Measurements from ENCODE around the gene SELENOO.

Gene SELENOO

DNA sequence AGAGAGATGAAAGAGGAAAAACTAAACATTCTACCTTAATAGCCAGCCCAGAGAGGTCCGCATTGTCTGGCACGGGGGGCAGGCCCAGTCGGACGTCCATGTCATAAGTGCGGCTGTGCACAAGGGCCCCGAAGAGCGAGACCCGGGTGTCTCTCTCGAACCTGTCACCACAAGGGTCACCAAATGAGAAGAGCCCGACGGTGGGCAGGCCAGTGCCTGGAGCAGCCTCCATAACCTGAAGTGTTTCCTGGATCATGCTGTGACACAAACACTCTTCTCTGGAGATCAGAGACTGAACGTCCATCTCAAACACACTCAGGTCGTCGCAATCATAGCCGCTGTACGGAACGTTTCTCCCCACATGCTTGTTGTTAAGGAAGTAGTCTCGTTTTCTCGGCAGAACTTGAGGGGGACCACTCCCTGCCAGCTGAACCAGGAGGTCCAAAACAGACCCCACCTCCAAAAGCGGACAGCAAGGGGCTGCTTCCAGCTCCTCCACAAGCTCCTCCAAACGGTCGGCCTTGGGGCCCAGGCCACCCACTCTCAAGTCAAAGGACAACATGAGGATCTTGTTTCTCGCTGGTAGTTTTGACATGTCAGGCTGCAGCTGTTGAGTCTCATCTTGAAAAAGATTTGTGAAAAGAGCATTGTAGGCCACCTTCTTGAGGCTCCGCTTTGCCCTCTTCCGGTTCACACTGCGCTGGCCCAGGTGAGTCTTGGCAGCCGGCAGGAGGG is 43.0 kb downstream of the SELENOO start:
- no peak for DNase-seq

DNA sequence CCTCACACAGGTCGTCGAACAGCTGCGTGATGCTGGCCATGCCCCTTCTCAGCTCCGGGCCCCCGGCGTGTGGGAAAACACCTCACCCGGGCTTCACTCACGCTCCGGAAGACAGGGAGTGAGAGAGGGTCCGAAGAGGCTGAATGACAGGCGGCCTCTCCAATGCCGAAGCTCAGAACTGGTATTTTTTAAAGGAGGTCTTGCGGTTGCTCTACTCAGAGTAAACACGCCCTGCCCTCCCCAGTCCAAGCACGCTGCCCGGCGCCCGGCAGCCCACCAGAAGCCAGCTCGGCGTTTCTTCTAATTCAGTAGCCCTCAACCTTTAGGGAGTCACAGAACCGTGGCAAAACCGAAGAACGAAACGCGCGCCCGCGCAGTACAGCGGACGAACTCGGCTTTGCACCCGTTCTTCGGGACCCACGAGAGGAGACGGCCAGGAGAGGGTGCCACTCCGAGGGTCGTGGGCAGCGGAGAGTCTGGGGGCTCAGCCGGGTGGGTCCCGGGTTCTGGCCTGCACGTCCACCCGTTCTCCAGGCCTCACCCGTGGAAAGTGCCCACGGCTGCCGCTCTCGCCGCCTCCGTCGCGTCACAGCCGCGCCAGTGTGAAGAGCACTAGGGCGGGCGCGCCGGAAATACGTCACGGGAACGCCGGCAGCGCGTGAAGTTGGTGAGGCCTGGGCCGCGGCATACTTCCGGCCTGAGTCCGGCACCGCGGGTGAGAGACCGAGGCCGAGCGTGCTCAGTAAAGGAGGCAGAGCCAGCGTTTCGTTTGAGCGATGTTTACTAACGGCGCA is 43.8 kb downstream of the SELENOO start, which contains the start of gene TUBGCP6:
TUBGCP6 (minus strand) TSS at position 604 of the 794 bp plus-strand sequence; CDS start at position 40, 564 bp downstream.
- DNase-seq: peak; percentile 93

DNA sequence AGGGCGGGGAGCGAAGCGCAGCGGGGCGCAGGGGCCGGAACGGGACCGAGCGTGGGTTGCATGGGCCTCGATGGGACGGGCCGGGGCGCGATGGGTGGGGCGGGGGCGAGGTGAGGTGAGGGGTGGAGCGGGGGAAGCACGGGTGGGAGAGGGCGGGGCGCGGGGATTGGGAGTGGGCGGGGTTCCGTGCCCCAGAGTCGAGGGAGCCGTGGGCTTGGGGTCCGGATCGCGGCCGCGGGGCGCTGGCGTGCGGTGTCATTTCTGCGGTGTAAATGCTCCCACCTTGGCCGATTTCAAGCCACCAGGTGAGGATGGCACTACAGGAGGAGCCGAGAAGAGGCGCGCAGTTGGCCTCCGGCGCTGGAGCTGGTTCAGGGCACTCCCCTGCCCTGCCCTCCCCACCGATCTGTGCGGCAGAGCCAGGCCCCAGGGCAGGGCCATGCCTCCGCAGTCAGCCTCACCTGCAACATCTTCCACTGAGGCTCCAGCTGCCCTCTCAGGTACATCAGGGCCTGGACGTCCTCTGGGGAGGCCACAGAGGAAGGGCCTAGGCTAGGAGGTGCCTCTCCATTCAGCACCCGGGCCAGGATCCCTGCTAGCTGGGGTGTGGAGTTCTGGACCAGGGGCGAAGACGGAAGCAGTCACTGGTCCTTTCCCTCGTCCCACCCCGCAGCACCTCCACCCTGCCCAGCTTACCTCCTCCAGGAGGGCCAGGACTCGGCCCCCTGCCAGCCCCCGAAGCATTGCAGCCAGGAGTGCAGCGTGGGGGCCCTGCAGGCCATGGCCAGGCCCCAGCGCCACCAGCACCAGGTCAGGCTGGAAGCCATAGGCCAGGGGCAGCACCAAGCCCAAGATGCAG is 44.6 kb downstream of the SELENOO start:
- no peak for DNase-seq

DNA sequence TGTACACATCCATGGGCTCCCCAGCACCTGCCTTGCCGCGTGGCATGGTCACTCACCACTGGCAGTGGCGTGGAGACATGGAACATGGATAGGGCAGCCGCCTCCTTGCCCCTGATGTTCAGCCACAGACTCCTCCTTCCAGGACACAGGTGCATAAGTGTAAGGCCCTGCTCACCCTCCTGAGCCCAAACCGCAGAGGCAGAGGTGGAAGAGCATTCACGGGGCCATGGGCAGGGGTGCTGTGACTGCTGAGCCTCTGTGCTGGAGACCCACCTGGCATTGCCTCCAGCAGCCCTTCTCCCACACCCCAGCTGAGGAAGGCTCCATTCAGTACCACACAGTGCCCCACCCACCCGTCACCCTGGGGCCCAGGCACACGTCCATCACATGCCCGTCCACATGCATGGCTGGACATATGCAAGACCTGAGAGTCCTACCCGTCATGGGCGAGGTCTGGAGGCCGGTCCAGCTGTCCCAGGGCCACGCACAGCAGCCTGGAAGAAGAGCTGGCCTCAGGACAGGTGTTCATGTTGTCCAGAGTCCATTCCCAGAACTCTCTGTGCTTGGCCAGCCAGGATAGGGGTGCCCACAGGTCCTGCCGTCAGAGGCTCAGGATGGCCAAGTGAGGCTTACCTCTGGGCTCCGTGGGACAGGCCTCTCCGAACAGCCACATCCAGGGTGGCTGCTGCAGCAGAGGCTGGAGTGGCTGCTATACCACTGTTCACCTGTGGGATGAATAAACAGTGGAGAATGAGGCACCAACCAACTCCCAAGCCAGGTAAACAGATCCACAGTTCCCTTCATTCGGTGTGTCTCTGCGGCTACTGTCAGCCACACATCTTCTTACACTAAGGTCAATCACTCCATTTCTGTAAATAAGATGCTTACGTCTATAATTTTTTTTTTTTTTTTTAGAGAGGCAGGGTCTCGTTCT is 45.7 kb downstream of the SELENOO start:
- DNase-seq: no peak

DNA sequence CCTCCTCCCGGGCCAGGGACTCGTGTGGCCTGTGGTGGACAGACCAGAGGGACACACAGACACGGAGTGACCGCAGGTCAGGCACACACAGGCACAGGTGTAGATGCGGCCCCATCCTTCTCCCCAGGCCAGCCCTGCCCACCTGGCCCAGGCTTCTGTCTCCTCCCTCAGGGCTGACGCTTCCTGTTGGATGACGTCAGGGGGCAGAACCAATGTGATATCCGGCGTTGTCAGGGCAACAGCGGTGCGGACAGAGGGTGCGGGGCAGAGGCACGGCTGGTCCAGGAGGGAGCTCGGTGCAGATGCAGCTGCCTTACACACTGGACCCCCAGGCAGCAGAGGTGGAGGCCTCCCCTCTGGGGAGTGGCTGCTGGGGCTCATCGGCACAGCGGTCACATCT is 46.9 kb downstream of the SELENOO start:
- no peak for DNase-seq

DNA sequence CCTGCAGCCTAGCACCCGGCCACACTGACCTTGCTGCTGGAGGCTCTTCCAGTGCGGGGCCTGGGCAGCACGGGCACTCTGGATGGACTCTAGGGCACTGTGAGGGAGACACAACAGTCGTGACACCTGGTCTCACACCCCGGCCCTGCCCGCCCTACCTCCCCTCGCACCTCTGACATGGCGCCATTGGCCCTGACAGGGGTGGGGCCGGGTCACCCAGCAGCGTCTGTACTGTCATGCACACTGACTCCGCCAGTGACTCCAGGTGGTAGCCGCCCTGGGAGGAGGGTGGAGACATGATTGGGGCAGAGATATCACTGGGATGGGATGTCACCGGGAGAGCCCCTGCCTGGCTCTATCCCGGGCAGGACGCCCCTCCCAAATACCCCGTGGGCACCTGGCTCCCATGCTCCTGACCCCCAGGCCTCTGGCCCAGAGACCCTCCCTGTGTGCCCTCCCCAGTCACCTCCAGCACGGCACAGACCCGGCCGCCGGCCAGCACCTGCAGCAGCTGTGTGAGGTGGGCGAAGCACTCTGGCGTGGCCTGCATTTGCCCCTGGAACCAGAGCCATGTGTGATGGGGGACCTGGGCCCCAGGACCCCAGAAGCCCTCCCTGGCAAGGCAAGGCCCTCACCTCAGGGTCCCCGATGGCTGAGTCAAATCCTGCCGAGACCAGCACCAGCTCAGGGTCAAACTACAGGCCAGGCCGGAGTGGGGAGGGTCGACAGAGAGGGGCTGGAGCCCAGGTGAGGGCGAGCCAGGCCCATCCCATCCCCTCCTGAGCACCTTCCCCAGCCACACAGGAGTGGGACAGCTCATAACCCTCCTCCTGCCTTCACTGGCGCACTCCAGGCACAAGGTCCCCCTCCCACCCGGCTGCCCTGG is 47.6 kb downstream of the SELENOO start:
- no peak for DNase-seq

DNA sequence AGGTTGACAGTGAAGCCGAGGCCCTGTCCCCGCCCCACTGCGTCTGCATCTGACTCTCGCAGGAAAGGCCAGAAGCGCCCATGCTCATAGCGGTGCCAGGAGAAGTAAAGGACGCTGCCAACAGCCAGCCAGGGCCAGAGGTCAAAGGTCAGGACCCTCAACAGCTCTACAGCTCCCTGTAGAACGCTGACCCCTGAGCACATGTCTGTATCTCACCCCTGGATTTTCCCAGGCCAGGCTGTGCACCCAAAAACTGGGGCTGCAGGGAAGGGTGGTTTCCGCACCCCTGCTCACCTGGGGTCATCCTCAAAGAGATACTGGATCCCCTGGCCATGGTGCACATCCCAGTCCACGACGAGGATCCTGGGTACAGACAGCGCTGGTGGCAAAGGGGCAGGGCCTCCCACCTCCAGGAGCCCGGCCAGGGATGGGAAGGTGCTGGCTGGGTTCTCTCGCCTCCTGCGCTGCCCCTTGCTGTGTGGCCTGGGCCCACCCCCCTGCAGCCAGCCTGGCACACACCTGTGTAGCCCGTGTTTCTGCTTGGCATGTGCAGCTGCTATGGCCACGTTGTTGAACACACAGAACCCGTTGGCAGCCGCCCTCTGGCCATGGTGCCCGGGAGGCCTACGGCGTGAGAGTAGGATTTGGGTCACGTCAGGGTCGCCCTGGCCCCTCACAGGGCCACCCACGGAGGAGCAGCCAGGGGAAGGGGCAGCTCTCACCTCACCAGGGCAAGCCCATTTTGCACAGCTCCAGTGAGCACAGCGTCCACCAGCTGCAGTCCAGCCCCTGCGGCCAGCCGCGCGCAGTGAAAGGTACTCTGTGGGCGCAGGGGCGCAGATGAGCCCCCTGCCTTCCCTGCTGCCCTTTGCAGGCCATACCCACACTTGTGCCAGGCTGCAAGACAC is 48.8 kb downstream of the SELENOO start:
- DNase-seq: no peak

DNA sequence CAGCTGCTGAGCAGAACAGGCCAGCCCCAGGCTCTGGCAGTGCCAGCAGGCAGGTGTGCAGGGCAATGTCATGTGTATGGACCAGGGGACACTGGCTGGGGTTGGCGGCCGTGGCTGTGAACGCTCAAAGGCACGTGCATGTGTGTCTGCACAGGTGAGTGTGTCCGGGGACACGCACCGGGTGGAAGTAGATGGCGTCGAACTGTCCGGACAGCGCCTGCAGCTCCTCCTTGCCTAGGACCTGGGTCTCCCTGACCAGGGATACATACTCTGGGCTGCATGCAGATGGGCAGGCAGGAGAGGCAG is 49.4 kb downstream of the SELENOO start:
- no peak for DNase-seq

DNA sequence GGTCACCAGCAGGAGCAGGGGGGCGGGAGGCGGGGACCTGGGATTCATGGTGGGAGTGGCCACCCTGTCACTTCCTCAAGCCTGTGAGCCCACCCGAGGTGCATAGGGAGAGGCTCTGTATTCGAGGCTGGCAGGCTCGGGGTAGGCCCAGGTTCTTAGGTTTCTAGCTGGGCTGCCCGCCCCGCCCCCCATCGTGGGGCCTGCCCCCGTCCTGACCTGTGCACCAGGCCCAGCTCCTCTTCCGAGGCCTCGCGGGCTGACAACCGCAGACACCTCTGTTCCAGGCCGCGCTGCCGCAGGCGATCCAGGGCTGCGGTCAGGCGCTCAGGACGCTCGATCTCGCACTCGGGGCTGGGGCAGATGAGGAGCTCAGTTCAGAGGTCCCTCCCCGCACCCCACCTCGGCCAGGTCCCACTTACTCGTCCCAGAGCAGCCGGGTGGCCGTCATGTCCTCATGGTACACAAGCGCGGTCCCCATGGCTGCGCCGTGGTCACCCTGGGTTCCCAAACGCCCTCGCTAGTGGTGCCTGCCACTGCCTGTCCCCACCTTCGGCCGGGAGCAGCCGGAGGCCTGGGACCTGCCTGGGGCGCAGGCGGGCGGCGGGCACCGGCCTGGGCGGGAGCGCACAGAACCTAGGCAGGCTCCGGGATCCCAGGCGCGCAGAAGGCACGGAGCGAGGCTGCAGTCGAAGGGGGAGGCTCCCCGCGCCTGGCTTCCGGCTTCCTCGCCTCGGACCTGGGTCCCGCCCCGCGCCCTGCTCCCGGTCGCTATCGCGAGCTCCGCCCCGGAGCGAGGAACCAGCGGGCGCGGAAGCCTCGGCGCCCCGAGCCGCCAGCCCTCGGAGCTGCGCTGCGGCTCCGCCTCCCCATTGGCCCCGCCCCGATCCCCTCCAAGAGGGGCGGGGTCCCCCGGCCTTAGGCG is 50.0 kb downstream of the SELENOO start, which contains the start of gene HDAC10:
HDAC10 (minus strand) TSS at position 711 of the 922 bp plus-strand sequence; CDS start at position 478, 233 bp downstream.
- DNase-seq: peak; percentile 84

DNA sequence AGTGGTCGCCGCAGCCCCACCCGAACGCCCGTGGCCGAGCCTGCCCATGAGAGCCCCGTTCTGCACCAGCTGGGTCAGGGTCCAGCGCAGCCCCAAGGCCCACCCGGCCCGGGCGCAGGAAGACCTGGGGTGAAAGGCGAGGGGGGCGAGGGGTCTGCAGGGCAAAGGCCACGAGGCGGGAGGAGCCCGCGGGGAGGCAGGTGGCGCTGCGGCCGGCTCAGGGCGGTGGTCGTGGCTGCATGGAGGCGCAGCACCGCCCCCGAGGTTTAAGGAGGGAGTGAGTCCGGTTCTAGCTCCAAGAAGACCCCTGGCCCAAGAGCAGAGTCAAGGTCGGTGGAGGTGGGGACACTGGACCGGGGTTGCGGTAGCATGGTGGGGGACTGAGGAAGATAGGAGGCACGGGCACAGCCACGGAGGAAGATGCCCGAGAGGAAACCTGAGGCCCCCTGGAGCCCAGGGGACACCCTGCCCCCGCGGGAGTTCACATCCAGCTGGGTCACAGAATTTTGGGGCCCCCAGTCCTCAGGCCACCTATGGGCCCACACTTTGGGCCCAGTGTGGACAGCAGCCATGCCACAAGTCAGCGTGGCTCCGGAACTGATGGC is 50.8 kb downstream of the SELENOO start:
- no peak for DNase-seq

DNA sequence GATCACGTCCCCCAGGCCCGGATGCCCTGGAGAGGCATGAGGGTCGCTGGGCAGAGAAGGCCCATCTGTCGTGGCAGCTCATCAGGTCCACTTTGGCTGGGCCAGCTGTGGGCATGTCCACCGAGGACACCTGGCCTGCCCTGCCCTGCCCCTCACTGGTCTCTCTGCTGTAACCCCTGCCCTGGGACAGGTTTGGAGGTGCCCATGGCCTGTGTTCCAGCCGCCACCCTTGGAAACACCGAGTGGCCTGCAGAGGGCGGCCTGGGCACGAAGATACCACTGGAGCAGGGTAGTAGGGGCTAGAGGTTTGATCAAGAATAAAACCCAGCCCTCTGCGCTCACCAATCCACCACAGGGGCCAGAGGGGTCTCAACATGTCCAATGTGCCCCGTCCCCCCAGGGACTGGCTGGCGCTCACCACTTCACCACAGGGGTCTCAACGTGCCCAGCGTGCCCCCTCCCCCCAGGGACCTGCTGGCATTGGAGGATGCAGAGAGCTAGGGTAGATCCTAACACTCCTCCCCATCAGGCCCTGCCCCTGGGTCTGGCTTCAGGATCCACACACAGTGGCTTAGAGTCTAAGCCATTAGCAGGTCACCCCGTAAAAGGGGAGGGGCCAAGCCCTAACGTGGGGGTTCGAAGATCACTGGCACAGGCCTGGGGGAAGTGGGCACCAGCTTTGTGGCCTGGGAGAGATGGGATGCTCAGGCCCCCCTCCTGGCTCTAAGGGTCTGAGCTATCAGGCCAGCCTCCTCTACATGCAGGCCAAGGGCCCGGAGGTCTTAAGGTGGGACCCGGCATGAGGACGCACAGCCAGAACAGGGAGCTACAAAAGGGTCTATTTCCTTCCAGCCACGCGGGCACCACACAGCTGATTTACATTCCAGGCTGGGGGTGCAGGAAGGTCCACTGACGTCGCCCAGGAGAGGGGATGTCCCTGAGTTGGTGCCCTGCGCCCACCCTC is 51.6 kb downstream of the SELENOO start:
- DNase-seq: peak; percentile 64

DNA sequence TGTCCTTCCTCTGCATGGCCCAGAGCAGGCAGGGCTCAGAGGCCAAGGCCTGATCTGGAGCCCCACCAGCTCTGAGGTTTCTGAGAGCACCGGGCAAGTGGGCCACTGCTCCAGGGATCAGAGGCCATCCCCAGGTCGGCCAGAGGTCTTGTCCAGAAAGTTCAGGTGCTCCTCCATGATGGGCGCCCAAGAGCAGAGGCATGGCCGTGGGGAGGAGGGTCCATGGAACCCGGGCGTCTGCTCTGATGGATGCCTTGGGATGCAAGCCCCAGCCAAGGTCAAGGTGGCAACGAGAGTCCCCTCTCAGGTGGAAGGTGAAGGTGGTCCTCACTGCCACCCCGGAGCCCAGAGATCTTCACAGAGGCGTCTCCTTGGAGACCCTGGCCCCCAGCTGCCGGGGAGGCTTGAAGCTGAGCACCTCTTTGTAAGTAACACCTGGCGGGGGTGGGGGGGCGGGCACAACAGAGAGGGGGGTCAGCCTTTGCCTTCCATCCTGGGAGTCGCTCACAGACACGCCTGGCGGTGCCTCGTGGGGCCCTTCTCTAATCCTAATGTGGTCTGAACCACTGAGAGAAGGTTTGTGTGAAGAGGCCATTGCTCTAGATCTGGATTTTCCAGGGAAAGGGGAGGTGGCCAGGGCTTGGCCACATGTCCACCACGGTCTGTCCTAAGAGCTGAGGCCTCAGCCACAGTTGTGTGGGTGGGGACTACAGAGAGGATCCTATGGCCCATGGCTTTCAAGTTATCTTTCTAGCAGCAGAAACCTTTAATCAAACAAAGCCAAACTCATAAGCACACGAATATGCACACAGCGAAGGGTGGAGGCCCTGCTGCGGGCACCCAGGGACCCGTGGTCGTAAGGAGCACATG is 52.5 kb downstream of the SELENOO start:
- DNase-seq: no peak

DNA sequence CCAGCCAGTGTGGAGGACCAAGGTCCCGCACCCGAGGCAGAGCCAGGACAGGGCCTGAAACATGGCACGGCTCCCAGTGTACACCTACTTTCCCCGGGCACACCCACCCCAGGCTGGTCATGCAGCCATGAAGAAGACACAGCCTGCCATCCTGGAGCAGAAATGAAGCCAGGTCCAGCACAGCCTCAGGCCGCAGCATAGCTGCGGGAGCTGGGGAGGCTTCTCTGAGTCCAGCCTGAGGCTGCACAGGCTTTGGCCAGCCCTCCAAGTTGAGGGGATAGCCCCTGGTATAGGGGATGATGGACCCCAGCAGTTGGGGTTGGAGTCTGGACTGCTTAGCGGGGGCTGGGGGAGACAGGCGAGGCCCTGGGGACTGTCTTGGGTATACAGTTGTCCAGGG is 53.1 kb downstream of the SELENOO start:
- DNase-seq: no peak

DNA sequence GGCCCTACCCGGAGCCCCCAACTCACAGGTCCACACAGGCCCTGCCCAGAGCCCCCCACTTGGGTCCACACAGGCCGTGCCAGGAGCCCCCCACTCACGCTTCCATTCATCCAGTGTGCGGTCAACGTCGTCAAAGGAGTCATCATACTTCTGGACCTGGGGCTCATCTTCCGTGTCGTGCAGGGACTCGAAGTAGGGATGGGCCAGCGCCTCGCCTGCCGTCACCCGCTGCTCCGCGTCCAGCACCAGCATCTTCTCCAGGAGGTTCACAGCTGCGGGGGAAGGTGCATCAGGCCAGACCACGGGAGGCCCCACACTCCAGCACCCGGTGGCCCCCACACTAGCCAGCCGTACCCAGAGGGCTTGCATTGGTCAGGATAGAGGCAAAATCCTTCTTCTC is 54.3 kb downstream of the SELENOO start:
- DNase-seq: no peak

DNA sequence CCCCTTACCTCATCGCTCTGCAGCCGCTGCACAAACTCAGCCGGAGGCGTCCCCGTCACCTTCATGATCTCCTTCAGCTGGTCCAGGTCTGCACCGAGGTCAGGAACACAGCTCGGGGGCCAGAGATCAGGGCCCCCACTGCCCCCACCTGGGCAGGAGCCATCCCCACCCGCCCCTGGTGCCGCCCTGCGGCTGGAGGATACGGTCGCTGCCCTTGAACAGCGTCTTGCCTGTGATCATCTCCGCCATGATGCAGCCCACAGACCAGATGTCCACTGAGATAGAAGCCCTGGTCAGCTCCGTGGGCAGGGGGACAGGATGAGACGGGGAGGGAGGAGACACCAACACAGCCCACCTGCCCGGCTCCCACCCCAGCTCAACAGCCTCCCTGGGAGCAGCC is 54.8 kb downstream of the SELENOO start:
- no peak for DNase-seq

DNA sequence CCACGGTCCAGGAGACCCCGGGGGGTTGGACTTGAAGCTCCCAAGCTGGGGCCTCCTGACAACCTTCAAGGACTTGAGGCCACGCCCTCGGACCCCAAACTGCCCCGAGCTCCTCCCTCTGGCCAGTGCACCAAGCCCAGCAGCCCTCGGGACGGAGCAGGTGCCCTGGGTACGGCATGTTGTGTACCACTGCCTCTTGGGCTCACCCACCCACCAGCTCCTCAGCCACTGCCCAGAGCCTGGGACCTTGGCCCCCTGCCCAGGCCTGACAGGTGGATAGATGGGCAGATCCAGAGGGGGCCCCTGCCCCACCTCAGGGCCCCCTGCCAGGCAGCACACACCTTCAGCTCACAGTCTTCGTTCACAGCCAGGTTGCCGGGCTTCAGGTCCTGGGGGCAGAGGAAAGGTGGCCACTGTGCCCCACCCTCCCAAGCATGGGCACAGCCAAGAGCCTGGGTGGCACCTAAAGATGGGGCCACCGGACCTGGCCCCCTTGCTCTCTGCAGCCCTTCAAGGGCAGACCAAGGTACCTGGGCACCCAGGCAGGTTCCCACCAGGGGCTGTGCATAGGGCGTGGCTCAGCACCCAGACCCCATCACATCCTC is 55.5 kb downstream of the SELENOO start:
- no peak for DNase-seq
